ENCODE data around the gene PANX2.

- TF ChIP-seq CTCF (IDR thresholded peaks at IDR 0.05) (no peak), POLR2A (IDR thresholded peaks at IDR 0.05) (no peak)
Measured at GRCh38 chr22:50199829-50200460, 29.4 kb downstream of the PANX2 start.
